GM18526 (cell line): ENCODE results near the gene KCNQ1.

ENCODE experiments used
- POLR2A ChIP-seq: IDR thresholded peaks from 3 replicates; pipeline ENCODE4 v1.6.1; 2011; ENCODE audit not compliant: insufficient read length; ENCODE audit errors: extremely low read depth

KCNQ1 gene

DNA sequence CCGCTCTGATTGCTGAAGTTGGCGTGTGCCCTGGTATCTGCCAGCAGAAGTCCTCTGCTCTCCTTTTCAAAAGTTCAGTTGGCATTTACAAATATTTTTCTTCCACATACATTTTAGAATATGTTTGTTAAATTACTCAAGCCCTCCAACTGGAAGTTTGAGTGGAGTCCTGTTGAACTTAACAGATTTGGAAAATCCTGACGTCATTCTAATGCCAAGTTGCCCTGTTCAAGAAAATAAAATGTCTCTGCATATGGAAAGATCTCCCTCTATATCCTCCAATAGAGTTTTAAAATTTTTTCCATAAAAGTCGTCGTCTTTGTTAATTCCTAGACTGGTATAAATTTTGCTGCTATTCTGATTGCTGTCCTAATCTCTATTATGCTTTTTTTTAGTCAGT, 251.6 kb downstream of the KCNQ1 start:
- TF ChIP-seq POLR2A = no peak

DNA sequence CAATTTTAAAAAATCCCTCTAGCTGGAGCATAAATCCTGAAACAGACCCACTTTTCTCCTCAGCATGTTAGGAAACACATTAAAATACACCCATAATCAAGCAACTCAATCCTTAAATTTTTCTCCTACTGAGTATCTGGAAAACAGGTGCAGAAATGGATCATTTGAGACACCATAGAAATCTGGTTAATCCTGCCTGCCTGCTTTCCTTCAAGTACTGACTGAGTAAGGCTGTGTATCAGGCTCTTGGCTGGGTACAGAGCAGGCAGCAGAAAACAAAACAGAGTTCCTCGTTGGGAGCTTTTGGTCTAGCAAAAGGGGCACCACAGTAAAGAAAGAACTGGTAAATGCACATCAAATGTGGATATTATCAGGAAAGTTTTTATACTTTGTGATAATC, 253.1 kb downstream of the KCNQ1 start:
- no peak for TF ChIP-seq POLR2A

DNA sequence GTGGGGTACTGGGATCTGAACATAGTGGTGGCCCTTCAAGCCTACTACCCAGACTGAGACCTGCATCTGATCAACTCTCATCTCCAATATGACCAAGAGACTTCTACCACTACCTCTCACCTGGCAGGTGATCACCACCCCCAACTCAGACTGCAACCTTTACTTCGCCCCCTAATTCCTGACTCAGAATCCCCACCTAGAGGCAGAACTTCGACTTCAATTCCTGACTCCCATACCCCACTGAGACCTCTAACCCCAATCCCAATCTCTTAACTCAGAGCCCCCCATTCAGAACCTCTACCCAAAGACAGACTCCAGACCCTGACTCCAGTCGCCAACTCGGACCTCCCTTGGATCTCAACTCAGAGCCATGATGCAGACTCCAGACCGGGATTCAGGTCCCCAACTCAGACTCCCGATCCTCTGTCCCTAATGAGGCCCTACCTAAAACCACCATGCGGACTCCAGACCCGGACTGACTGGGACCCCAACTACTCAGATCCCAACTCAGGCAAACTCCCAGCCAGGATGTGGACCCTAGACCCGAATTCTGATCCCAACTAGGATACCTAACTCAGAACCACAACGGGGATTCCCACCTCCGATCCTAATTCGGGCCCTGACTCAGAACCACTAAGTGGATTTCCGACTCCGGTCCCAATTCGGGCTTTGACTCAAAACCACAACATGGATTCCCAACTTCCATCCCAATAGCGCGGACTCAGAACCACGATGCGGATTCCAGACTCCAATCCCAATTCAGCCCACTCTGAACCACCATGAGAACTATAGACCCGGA, 253.8 kb downstream of the KCNQ1 start:
- TF ChIP-seq POLR2A = no peak

DNA sequence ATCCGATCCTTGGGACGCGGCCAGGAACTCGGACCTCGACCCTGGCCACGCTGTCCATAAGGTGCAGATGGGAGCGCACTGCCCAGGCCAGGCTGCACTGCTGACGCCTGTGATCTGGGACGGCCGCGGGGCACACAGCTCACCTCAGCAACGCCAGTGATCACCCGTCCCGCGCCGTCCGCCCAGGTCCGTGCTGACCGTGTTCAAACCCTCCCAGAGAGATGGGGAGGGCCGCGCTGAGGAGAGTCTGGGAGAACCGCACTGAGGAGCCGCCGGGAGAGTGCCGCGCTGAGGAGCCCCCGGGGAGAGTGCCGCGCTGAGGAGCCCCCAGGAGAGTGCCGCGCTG, 254.3 kb downstream of the KCNQ1 start:
- TF ChIP-seq POLR2A = no peak

- peak; percentile 99 for TF ChIP-seq POLR2A
These were observed 255.0 kb downstream of the KCNQ1 start, which contains the start of gene KCNQ1OT1 for GRCh38 chr11:2699531-2700414. Gene KCNQ1OT1 (minus strand): TSS chr11:2699994.

DNA sequence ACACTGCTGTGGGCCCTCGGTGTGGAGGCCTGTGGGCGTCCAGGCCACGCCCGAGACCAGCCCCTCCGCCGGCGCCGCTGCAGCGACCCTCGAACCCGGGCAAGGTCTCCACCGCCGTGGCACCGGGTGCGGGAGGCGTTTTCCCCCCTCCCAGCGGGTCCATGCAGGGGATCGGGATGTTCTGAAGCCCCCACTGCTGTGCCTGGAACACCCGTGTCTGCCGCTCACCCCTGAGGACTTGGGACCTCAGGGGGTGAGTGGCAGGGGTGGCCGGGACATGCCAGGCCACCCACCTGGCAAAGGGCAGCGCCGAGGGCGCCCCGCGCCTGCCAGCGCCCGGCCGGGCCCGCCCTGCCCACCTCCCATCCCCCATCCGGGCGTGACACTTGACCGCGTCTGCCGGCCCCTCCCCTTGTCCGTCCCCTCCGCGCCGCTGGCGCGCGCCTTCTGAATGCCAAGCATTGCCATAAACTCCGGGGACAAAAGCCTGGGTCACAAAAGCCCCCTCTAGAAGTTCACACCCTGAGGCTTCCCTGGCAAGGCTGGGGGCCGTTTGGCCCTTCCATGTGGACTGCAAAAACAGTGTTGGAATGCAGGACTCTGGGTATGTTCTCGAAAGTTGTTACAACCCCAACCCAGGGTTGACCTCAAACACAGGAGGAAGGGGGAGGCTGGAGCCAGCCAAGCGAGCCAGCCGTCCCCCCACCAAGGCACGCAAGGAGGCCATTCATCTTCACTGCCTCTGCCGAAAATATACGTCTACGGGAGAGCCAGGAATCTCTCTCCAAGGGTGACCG, 255.8 kb downstream of the KCNQ1 start:
- no peak for TF ChIP-seq POLR2A

GRCh38 chr11:2701230-2701629, 256.4 kb downstream of the KCNQ1 start:
- no peak for TF ChIP-seq POLR2A

GRCh38 chr11:2701898-2702434, 257.2 kb downstream of the KCNQ1 start:
- no peak for TF ChIP-seq POLR2A

DNA sequence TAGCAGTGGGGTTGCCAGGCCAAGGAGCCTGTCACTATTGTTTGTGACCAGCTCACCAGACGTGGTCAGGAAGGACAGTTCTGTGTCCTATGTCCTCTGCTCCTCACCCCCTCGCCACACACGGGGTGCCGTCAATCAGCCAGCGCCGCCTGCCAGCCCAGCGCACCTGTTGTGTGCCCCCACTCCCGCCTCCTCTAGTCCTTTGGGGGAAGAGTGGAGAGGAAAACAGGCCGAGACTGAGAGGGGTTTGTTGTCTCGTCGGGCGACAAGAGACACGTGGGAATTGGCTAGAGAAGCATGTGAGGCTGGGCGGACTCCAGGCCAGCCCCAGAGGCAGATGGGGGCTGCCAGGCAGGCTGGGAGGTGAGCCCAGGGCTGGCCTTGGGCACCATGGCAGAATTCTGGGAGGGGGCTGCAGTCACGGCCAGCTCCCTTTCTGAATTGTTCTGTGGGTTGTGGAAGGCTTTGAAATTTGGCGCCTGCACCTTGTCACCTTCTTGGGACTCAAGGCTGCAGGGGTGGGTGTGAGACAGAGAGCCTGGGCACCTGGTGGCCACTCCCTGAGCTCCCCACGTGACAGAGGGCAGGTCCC, 258.1 kb downstream of the KCNQ1 start:
- no peak for TF ChIP-seq POLR2A

- TF ChIP-seq POLR2A = no peak
These were observed 258.7 kb downstream of the KCNQ1 start for GRCh38 chr11:2703363-2704141.

GRCh38 chr11:2704356-2704755, 259.5 kb downstream of the KCNQ1 start:
- no peak for TF ChIP-seq POLR2A

DNA sequence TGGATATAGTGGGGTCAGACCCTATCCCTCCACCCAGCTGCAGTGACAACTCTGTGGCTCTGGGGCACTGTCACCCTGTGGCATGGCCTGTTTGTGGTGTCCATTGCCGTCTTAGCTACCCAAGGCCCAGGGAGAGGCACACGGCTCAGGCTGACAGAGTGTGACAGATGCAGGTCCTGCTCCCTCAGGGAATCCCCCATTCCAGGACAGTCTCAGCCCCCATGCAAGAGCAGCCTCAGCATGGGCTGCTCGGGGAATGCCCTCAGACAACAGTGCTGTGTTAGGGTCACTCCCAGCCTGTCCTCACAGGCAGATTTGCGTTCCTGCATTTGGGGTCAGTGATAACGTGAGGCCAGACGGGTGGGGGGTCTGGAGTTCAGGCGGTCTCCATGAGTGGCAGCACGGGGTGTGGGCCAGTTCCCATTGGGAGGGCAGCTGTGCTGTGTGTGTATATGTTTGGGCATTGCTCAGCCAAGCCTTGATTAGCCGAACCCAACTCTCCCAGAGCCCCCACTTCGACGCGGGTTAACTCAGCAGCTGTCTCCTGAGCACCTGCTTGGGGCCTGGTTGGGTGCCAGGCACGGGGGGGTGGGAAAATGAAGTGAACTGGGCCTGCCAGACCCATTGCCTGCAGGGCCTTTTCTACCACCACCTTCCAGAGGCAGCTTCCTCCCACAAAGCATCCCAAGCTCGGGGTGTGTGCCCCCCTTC, 260.2 kb downstream of the KCNQ1 start:
- TF ChIP-seq POLR2A = no peak

DNA sequence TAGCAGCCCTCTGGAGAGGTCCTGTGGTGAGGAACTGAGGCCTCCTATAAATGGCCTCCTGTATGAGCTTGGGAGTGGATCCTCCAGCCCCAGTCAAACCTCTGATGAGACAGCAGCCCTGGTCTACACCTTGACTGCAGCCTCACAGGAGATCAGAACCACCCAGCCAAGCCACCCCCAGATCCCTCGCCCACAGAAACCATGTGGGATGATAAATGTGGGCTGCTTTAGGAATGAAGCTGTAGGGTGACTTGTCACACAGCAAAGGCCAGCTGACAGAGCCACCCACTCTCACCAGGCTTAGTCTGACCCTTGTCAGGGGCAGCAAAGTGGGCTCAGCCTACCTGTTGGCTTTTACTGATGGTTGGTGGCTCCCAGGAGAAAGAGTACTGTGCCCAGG, 261.5 kb downstream of the KCNQ1 start:
- no peak for TF ChIP-seq POLR2A
